Measurements from ENCODE around the gene FAM120A.

DNA sequence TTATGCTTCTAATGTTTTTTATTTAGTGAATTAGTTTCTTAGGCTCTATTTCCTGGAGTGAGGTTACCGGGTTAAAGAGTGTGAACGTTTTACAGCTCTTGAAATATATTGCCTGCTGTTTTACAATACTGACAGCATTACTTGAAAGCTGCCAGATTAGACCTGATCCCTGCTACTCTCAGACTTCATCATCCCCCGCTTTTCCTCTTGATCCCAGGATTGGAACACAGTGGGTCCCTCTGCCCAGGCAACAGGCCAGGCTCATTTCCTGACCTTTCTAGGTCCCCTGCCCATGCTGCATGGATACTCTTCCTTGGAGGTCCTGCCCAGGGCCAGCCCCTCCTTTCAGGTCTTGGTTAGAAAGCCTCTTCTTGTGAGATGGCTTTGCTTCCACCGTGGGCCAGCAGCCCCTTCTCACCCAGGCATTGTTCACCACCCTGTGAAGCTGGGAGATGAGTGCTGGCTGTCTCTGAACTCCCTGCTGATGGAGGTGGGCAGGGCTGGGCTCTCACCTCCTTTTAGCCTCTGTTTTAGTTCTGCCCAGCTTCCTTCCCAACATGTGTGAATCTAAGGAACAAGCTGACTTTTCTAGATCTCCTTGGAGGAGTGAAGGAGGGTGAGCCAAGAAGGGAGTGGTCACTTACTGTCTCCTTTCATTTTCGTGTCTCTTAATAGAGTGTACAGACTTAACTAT, 17.4 kb downstream of the FAM120A start:
- TF ChIP-seq POLR2A (IDR thresholded peaks at IDR 0.05), result no peak
- TF ChIP-seq, protein P1, sequence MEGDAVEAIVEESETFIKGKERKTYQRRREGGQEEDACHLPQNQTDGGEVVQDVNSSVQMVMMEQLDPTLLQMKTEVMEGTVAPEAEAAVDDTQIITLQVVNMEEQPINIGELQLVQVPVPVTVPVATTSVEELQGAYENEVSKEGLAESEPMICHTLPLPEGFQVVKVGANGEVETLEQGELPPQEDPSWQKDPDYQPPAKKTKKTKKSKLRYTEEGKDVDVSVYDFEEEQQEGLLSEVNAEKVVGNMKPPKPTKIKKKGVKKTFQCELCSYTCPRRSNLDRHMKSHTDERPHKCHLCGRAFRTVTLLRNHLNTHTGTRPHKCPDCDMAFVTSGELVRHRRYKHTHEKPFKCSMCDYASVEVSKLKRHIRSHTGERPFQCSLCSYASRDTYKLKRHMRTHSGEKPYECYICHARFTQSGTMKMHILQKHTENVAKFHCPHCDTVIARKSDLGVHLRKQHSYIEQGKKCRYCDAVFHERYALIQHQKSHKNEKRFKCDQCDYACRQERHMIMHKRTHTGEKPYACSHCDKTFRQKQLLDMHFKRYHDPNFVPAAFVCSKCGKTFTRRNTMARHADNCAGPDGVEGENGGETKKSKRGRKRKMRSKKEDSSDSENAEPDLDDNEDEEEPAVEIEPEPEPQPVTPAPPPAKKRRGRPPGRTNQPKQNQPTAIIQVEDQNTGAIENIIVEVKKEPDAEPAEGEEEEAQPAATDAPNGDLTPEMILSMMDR (IDR thresholded peaks at IDR 0.05), result no peak

All from adrenal gland (tissue), 5 donors.